ENCODE results near the gene SST.

SST gene

GRCh38 chr3:187626581-187626980 lies 43.6 kb downstream of the SST start:
- no peak for DNase-seq

DNA sequence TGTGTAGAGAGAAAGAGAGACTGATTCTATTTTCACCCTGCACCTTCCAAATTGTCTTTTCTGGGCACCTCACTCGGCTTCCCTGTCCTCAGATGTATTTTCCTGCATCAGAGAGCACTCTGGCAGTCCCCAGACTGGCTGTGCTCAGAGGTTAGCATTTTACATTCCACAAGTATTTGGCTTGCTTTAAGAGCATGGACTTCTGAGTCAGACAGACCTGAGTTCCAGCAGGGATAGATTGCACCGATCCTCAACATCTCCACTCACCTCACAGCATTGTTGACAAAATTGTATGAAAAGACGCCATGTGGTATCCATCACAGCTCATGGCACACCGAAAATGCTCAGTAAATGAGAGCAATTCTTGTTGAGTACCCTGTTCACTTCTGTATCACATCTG lies 45.6 kb downstream of the SST start:
- no peak for DNase-seq

- no peak for DNase-seq
These were observed 46.8 kb downstream of the SST start for GRCh38 chr3:187623285-187623814.

DNA sequence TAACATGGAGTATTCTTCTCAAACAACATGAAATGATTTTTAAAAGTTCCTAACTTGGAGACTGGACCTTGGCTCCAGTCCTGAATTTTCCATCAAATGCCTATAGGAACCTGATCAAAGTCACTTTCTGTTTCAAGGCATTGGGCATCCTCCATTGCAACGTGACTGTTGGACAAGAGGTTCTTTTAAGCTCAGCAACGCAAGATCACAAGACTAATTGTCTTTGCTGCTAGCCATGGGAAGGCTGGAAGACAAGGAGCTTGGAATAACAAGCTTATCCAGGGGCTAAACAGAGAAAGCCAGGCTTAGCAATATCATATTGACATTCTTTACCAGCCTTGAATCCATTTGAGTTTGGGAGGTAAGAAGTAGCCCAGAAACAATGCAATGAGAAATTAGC lies 48.3 kb downstream of the SST start:
- DNase-seq: no peak

DNA sequence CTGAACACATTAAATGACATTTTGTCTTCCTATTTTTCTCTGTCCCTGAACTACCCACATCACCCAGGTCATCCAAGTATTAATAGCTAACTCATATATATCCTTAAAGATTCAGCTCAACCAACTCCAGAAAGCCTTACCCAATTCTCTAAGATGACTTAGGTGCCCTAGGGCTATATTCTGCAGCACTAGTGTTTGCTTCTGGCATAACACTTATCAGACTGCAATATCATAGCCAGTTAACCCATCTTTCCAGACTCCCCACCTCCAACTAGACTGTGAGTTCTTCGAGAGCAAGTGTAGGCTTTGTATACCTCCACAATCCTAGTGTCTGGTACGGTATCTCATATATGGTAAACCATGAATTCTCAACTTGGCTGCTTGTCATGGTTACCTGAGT lies 50.7 kb downstream of the SST start:
- DNase-seq: no peak

Data from activated naive CD4-positive, alpha-beta T cell treated with Interleukin-2 at 50 U/mL for 16 hours (primary cell).